NK-92 (cell line): ENCODE data around the gene SLPI.

Source experiments
- DNase-seq: peaks from one replicate; lab custom pipeline; 2025; ENCODE audit not compliant: unreplicated experiment; lab: John Stamatoyannopoulos, UW

SLPI gene, protein sequence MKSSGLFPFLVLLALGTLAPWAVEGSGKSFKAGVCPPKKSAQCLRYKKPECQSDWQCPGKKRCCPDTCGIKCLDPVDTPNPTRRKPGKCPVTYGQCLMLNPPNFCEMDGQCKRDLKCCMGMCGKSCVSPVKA

DNA sequence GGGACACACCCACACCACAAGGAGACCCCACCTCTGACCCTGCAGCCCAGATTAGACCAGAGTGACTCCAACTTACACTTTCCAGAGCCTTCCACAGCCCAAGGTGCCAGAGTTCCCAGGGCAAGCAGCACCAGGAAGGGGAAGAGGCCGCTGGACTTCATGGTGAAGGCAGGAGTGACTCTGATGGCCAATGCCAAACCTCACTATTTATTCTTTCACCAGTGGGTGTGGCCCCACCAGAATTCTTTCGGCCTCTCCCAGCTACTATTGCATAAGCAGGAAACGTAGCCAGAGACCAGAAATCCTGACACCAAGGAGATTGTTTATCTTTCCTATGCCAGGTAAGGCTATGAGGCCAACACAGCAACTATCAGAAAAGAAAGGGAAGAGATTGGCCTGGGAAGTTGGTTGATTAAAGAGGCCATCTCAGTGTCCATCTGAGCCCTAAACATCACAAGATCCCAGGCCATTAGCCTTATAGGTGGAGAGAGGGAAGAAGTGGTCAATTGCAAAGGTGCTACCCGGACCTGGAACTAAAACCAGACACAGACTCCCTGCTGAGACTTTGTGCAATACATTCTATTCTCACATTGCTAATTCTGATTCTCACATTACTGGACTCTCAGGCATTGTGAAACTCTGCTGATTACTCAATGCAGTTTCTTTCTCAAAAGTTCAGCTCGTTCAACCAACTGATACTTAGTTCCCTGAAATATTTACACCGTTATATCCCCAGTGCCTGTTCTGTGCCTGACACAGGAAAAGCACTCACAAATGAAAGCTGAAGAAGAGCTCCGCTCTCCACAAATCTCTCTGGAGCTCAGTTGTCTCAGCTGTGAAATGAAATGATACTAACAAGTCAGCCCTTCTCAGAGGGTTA, at the start of gene SLPI:
Gene SLPI (minus strand): TSS at position 182 of the 880 bp plus-strand sequence. CDS start 21 bp downstream, at position 161.
- no peak for DNase-seq

GRCh38 chr20:45303586-45304463, 49.5 kb upstream of the SLPI start:
- no peak for DNase-seq

- DNase-seq, result no peak
These were observed 47.5 kb upstream of the SLPI start for GRCh38 chr20:45301824-45302271.

GRCh38 chr20:45300961-45301360, 46.6 kb upstream of the SLPI start:
- DNase-seq, result no peak

DNA sequence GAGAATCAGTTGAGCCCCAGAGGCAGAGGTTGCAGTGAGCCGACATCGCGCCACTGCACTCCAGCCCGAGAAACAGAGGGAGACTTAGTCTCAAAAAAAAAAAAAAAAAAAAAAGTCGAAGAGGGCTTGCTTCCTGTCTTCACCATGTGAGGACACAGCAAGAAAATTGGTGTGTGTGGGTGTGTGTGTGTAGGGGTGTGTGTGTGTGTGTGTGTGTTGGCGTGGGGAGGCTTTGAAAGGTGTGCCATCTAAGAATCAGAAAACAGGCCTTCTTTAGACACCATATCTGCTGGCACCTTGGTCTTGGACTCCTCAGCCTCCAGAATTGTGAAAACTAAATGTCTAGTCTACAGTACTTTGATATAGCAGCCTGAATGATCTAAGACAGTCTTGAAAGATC, 45.4 kb upstream of the SLPI start:
- DNase-seq, result no peak

DNA sequence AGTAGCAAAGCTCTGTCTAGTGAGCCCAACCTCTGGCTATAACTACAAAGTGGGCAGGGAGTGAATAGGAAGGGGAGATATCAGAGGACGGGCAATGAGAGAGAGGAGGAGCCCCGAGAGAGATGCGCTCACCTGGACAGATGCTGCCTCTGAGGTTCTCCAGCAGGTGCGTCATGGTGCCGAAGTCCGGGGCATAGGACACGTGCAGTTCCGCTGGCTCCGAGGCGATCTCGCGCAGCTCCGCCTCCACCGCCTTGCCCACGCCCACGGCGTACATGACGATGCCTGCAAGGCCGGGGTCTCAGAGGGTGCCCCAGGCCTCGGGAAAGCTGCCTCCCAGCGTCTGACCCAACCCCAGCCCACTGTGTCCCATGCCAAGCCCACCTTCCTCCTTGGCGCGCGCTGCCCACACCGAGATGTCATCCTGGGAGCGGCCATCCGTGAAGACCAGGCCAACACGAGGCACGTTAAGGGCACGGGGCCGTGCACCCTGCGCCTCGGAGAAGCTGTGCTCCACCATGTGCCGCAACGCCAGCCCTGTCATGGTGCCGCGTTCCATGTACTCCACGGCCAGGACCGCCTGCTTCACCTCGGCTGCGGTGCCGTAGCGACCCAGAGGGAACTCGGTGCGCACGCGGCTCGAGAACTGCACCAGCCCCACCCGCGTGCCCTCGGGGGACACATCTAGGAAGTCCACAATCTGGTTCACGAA, 43.6 kb upstream of the SLPI start:
- DNase-seq, result no peak

DNA sequence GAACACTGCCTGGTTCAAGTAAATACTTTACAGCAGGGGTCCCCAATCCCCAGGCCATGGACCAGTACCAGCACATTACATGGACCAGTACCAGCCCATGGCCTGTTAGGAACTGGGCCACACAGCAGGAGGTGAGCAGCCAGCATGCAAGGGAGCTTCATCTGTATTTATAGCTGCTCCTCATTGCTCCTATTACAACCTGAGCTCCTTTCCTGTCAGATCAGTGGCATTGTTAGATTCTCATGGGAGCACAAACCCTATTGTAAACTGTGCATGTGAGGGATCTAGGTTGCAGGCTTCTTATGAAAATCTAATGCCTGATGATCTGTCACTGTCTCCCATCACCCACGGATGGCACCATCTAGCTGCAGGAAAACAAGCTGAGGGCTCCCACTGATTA, 40.3 kb upstream of the SLPI start:
- DNase-seq, result no peak

GRCh38 chr20:45294003-45294368, 39.6 kb upstream of the SLPI start:
- DNase-seq, result no peak

DNA sequence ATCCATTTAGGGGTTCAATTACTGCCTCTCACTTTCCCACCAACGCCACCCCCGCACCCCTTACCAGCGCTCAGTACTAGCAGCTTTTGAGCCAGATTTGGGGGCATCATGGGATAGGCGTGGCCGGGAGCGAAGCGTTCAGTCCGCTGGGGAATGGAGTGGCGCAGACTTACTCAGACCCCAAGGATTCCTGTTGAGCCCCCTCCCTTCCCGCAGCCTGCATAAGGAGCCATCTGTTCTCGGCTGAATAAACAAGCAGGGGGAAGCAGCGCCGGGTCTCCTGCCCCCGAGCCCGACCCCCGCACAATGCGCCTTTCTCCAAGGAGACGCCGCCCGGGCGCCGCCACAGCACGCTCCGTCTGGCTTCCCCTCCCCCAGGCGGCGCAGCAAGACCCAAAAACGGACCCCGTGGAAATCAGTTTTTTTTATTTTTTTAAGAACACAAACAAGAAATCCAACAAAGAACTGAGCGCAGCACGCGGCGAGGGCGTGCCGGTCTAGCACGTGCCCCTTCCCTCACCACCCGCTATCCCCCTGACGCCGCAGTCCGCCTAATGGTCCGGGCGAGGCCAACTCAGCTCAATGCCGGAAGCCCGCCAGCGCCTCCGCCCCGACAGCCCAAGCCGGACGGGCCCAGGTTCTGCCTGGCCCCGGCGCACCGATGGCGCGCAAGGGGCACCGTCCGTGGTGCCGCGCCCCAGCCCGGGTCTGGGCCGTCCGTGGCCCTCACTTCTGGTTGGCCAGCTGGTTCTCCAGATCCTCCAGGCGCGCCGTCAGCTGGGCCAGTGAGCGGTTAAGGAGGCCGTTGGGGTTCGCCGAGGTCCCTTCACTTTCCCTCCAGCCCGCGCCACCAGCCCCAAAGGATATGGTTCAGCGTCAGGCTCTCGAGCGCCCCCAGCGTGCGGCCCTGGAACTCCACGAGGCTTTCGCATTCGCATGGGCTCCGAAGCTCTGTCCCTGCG, 39.0 kb upstream of the SLPI start:
- DNase-seq, result no peak

DNA sequence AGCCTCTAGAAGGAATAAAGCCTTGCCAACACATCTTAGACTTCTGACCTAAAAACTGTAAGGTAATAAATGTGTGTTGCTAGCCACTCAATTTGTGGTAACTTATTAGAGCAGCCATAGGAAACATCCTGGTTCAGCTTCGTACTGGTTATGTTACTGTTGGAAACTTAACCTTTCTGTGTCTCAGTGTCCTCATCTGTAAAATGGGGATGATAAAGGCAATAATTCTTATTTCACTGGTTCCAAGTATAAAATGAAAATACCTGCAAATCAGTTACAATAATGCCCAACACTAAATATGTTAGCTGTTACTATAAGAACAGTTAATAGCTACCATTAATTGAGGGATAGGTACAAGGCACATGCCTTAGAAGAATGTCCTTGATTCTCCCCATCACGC, 38.0 kb upstream of the SLPI start:
- no peak for DNase-seq

GRCh38 chr20:45291526-45291925, 37.2 kb upstream of the SLPI start:
- DNase-seq, result no peak

- DNase-seq, result no peak
These were observed 36.5 kb upstream of the SLPI start for GRCh38 chr20:45290677-45291355.

DNA sequence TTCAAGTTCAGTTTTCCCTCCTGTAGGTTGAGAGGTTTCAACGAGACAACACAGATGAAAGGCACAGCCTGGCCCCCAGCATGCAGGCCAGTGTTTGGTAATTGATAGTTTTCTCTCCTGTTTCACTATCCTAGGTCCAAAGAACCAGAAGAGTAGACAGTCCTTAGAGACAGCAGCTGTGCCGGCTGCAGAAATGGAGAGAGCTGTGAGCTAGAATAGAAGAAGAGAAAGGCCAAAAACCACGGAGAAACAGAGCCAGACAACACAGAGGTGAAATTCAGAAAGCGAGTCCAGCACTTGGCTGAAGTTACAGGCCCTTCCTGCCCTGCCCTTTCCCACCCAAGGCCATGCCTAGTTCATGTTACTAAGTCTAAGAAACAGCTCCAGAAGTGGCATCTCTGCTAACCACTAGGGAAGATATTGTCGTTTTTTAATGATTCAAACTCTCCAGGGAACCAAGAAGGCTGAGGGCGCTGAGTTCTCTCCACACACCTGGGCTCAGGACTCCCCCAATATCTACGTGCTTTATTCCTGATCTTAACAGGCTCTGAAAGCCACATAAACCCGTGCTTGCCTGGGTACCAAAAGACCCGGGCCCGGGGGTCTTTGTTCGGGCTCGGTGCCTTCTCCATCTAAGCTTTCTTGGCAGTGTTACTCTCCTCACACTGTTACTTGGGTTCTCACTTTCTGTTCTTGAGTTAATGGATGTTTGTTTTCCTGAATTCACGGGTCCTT, 35.7 kb upstream of the SLPI start:
- DNase-seq, result no peak

GRCh38 chr20:45288860-45289259, 34.5 kb upstream of the SLPI start:
- no peak for DNase-seq

GRCh38 chr20:45288376-45288775, 34.0 kb upstream of the SLPI start:
- DNase-seq, result no peak

DNA sequence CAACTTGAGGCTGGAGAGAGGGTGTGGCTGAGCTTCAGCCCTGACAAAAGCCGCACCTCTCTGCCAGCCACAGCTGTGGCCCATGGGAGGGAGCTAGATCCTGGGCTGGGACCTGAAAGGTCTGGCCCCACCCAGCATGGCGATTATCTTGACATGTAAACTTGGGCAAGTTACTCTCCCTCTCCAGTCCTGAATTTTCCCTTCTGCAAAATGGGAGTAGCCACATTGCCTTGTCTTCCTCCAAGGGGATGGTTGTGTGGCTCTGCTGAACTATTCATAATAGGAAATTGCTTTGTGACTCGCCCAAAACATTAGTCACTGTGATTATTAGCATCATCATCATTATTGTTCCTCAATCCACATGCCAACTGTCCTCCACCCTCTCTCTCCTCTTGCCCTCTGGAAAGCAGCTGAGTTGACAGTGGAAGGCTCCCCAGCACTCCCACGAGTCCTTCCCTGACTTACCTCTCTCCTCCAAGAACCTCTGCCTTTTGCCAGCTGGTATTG, 29.2 kb upstream of the SLPI start:
- no peak for DNase-seq

- DNase-seq, result no peak
These were observed 28.6 kb upstream of the SLPI start for GRCh38 chr20:45282700-45283550.

- no peak for DNase-seq
These were observed 25.6 kb upstream of the SLPI start for GRCh38 chr20:45279992-45280391.
